Cardiac septum (tissue), 1 donor: ENCODE results near the gene TCP11X1. TPM values are rescaled to one million over a fixed set of nuclear protein-coding genes. Genes with fewer than 3 reads are reported as not detected.
"Not testable (repeated sequence)": the region's sequence is repeated elsewhere in the genome, so short reads cannot be mapped to it uniquely, and the experiment has no call there.

ENCODE experiments used
- DNase-seq: peaks from one replicate; pipeline ENCODE4 v3.0.0-alpha.2; 2020; ENCODE audit warnings: low spot score
- intact Hi-C: fragments of 100-400 bp; cut with DNase I; formaldehyde crosslinking; loops from one replicate; pipeline ENCODE4 v1.14.0; 2022
- long read RNA-seq: library from polyadenylated mRNA; unstranded; transcript quantifications from one replicate; pipeline ENCODE4 v2.0.0, GENCODE V29; 2021
- total RNA-seq: library from RNA; stranded (reverse); fragmentation: NEBNext Ultra II Directional; extraction: Animal tissue kit (Norgen Biotek cat#: 25700); gene quantifications from one replicate; pipeline ENCODE4 v1.2.1, GENCODE V29; 2021
- donor health status: DM: no; HTN: no; CAD: no.

Gene TCP11X1
- not detected for total RNA-seq
- long read RNA-seq: 0 reads

DNA sequence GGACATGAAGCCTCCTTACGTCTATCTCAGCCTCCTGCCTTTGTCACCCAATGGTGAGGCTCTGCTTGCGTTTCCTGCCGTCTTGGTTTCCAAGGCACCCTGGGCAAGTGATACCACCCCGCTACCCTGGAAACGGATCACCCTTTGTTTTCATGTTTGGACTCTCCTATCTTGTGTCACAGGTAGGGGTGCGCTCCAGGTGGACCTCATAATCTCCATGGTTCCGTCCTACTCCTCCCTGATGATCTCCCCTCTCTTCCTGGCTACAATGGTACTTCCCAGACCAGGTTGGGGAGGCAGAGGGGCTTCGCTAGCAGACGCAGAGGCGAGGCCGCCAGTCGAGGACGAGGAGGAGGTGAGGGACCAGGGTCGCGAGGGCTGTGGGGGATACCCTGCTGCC is at the start of gene TCP11X1:
TCP11X1 (plus strand) TSS at position 316 of the 400 bp plus-strand sequence.
- intact Hi-C loops, DNase-seq: not testable (repeated sequence)

DNA sequence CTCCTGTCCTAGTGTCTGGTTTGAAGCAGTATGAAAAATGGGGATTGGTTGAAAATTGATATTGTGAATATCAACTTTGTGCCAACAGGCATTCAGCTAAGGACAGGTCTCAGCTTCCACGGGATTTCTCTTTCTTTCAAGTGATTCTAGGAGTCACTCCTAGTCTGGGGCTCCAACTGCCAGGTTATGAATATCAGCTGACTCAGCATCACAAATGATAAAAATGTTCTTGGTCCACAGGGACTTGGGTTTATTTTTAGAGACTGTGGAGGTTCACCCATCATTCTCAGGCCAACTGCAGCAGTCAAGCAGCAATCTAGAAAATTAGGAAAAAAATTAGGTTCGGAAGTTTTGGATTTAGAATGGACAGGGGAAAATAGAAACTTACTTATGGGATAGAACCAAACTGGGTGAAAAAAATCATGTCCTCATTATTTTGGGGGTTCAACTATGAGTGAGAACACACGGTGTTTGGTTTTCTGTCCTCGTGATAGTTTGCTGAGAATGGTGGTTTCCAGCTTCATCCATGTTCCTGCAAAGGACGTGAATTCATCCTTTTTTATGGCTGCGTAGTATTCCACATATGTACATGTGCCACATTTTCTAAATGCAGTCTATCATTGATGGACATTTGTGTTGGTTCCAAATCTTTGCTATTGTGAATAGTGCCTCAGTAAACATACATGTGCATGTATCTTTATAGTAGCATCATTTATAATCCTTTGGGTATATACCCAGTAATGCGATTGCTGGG is 29.0 kb upstream of the TCP11X1 start:
- intact Hi-C loops: no loop called here
- DNase-seq: no peak

DNA sequence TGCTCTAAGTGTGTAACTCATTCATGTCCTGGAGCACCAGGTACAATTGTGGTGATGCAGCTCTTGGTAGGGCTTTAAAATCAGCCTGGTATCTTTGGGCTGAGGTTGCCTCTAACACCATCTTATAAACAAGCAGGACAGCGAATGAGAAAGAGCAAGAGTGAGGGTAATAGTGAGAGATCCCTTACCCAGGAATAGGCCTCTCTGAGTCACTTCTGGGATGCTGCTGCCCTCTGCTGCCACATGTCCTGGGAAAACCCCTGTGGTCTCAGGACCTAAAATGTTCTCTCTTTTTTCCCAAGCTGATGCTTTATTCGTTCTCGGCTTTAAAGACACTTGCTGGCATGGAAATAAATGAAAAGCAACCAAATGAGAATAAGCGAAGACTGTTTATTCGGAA is 7.2 kb upstream of the TCP11X1 start:
- DNase-seq, intact Hi-C loops: not testable (repeated sequence)

DNA sequence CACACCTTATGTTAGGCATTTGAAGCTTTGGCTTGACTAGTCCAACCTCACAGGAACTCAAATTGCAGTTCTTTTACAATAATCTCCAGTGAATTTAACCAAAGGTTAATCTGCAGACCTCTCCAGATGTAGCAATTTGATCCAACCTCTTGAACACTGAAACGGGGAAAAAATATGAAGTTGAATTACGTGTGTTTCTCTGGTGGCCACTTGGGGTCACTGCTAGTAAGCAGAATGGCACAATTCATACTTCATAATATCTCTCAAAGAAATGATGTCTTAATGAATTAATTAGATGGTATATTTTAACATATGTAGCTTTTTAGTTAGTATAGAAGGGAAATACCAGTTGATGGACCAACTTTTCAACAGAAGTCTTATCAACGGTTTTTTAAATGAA is 1.4 kb downstream of the TCP11X1 start:
- intact Hi-C loops: not testable (repeated sequence)

DNA sequence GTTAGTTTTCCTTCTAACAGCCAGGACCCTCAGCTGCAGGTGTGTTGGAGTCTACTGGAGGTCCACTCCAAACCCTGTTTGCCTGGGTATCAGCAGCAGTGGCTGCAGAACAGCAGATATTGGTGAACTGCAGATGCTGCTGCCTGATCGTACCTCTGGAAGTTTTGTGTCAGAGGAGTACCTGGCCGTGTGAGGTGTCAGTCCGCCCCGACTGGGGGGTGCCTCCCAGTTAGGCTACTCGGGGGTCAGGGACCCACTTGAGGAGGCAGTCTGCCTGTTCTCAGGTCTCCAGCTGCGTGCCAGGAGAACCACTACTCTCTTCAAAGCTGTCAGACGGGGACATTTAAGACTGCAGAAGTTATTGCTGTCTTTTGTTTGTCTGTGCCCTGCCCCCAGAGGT is 20.6 kb downstream of the TCP11X1 start:
- peak; percentile 62 for DNase-seq
- intact Hi-C loops: not testable (repeated sequence)

More for the DNA sequence above, 1.4 kb downstream of the TCP11X1 start:
- not testable (repeated sequence) for DNase-seq

DNA sequence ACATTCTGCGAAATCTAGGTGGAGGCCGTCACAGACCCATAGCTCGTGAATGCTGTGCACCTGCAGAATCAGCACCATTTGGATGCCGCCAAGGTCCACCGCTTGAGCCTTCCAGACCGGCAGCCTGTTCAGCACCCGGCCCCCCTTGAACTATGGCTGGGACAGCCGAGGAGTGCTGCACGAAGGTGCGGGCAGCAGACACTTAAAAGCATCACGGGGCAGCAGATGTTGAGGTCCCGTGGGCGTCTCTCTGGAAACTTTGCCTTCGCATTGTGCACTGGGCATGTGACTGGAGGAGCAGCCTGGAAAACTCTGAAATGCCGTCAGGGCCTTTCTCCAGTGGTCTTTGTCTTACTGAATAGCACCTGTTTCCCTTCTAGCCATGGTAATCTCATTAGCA is 25.2 kb downstream of the TCP11X1 start:
- peak; percentile 47 for DNase-seq
- intact Hi-C loops: not testable (repeated sequence)

DNA sequence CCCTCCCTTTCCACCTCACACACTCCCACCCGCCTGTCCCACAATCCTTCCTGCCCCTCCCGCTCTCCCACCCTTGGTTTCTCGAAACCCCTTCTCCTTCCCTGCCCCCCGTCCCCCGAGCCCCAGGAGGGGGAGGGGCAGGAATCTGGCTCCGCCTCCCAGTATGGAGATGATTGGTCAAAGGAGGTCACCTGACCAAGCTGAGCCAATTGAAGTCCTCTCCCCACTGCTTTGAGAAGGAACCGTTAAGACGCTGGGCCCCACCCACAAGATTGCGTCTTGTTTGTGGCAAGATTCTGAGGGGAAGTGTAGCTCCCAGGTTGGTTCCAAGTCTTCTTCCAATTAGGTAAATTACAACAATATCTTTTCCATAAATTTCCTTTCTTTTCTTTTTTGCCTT is 31.8 kb downstream of the TCP11X1 start, which contains the start of gene NXF2:
NXF2 (plus strand) TSS at position 275 of the 400 bp plus-strand sequence. CDS start 59,912 bp downstream, outside the sequence.
- intact Hi-C loops, DNase-seq: not testable (repeated sequence)

DNA sequence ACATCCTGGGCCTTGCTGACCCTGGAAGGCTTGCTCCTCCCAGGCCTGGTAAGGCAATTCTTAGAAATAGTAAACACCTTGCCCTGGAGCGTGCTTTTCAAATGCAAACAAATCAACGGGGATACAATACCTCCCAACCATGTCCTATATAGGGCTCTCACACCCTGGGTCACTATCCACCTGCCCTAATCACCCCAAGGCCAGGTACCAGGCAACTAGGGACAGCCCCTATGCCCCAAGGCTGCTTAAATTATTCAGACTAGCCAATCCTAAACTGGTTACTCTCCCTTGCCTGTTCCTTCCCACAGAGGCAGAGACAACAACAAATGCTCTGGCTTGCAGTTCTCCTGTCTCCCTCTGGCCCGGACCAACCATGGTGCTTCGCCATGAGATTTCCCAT is 57.1 kb downstream of the TCP11X1 start:
- intact Hi-C loops, DNase-seq: not testable (repeated sequence)

Other genes starting within 250 kb of the TCP11X1 start
- gene TCEAL2, start 89.6 kb upstream of the TCP11X1 start, total RNA-seq: 1.3 TPM
- gene TCEAL6, start 72.8 kb upstream of the TCP11X1 start, total RNA-seq: not detected
- gene BEX5, start 59.3 kb upstream of the TCP11X1 start, total RNA-seq: not detected
- not detected for gene NXF2, start 31.9 kb downstream of the TCP11X1 start, total RNA-seq
- not detected for gene NXF2B, start 224.7 kb downstream of the TCP11X1 start, total RNA-seq